MG63 (cell line): ENCODE measurements around the gene SRM. TPM values are rescaled to one million over a fixed set of nuclear protein-coding genes. Genes with fewer than 3 reads are reported as not detected.

Experiments used
- total RNA-seq: library from RNA; depleted of rRNA; stranded (reverse); fragments of >200 nt; shearing (Covaris generic); gene quantifications from 2 replicates; pipeline ENCODE4 v1.2.3, GENCODE V29; 2014; ENCODE audit warnings: low replicate concordance; rRNA removed

Gene SRM
- total RNA-seq, 1 experiment from 2014 or later = 39.3 TPM

Other genes with a start within 250 kb of the SRM start
- gene TARDBP, start 47.4 kb downstream of the SRM start, total RNA-seq = 26.0 and 53.3 TPM in 2 replicates
- not detected in 2 replicates for gene MASP2, start 12.8 kb downstream of the SRM start, total RNA-seq
- 45.6 and 55.2 TPM in 2 replicates for gene EXOSC10, start 39.9 kb upstream of the SRM start, total RNA-seq
- not detected in 2 replicates for gene ANGPTL7, start 129.3 kb upstream of the SRM start, total RNA-seq
- 12.2 and 14.3 TPM in 2 replicates for gene MTOR, start 202.5 kb upstream of the SRM start, total RNA-seq
- 6.3 and 9.0 TPM in 2 replicates for gene UBIAD1, start 213.2 kb upstream of the SRM start, total RNA-seq